ENCODE data around the gene DAPK2.

The DAPK2 gene

GRCh38 chr15:63870487-63871209, 175.6 kb downstream of the DAPK2 start:
- DNase-seq (ENCODE audit: low read depth in 2 of 2): no peak

GRCh38 chr15:63870043-63870394, 176.3 kb downstream of the DAPK2 start:
- no peak for DNase-seq (ENCODE audit: low read depth in 2 of 2)

GRCh38 chr15:63869371-63870042, 176.8 kb downstream of the DAPK2 start:
- no peak for DNase-seq (ENCODE audit: low read depth in 2 of 2)

- DNase-seq (ENCODE audit: low read depth in 2 of 2): no peak
Observed at GRCh38 chr15:63864186-63864585, 182.1 kb downstream of the DAPK2 start.

- DNase-seq (ENCODE audit: low read depth in 2 of 2): no peak
Observed at GRCh38 chr15:63861946-63862517, 184.3 kb downstream of the DAPK2 start.

GRCh38 chr15:63860555-63860954, 185.7 kb downstream of the DAPK2 start:
- no peak for DNase-seq (ENCODE audit: low read depth in 2 of 2)

- peak; percentile 10 to 47 for DNase-seq (ENCODE audit: low read depth in 2 of 2)
Observed at GRCh38 chr15:63860155-63860554, 186.1 kb downstream of the DAPK2 start.

GRCh38 chr15:63858881-63859280, 187.4 kb downstream of the DAPK2 start:
- no peak for DNase-seq (ENCODE audit: low read depth in 2 of 2)

GRCh38 chr15:63858448-63858847, 187.8 kb downstream of the DAPK2 start:
- DNase-seq (ENCODE audit: low read depth in 2 of 2): no peak

- DNase-seq (ENCODE audit: low read depth in 2 of 2): no peak
Observed at GRCh38 chr15:63857461-63857856, 188.8 kb downstream of the DAPK2 start.

Measured in stimulated activated CD4-positive, alpha-beta T cell treated with anti-CD3 and anti-CD28 coated beads, Interleukin-15, amount 100 ng/mL, for 48 hours (primary cell).